ENCODE results near the gene ZNF286A. TPM values are rescaled to one million over a fixed set of nuclear protein-coding genes. Genes with fewer than 3 reads are reported as not detected.
A peak's percentile ranks its signal among the peaks of the same experiment; 100 is the strongest.
"Not testable (repeated sequence)": the region's sequence is repeated elsewhere in the genome, so short reads cannot be mapped to it uniquely, and the experiment has no call there.

The ZNF286A gene
- 19.4 and 27.0 TPM in 2 replicates for total RNA-seq (2022)
- Bru-seq, nascent RNA = percentile 69 among the genes with signal in this experiment
- percentile 94 among the genes with signal in this experiment for BruChase-seq, experiment 1, labeled RNA remaining after a 2-hour chase
- percentile 88 among the genes with signal in this experiment for BruChase-seq, experiment 2, labeled RNA remaining after a 6-hour chase
- long read RNA-seq, full-length matches to known transcripts = 3 of 5 reads
- long read RNA-seq, partial matches to known transcripts = 2 of 5 reads
- long read RNA-seq, other reads (novel, unspliced or antisense) = 0 of 5 reads

- H3K4me3 Mint-ChIP-seq (ENCODE audit: unreplicated experiment) = peak within 1 kb of the TSS; percentile 86
- peak within 1 kb of the TSS; percentile 37 for H3K4me3 ChIP-seq (ENCODE audit: low read depth, low read length)
- H3K36me3 ChIP-seq (ENCODE audit: control insufficient read depth, insufficient read depth, low read length); CTCF ChIA-PET; H3K4me1 ChIP-seq; BruUV-seq (replicated peaks); H3K36me3 Mint-ChIP-seq (ENCODE audit: insufficient read depth, unreplicated experiment); H3K27me3 Mint-ChIP-seq (ENCODE audit: insufficient read depth, unreplicated experiment); H3K27me3 ChIP-seq (replicated peaks; ENCODE audit: control insufficient read depth, insufficient read depth, low read length); H3K4me1 Mint-ChIP-seq (ENCODE audit: low read depth, unreplicated experiment); H3K9me3 ChIP-seq; H3K9me3 Mint-ChIP-seq (ENCODE audit: unreplicated experiment): not testable (repeated sequence)
- peak; percentile 97 to 99 for DNase-seq
- POLR2A ChIA-PET = interaction anchor here (0.5 to 0.7 kb wide), 3 partner anchors 40 to 48 kb away, joined by 3 to 5 read pairs (median 4); no protein-coding TSS in a partner anchor
- H3K27ac Mint-ChIP-seq (ENCODE audit: unreplicated experiment) = peak within 1 kb of the TSS; percentile 88
- intact Hi-C loops (cut with micrococcal nuclease; ENCODE audit: unreplicated experiment) = loop anchor here (5.0 kb wide), 1 partner anchor 42 kb away; no protein-coding TSS in a partner anchor
Observed at GRCh38 chr17:15699413-15699924, at the start of gene ZNF286A. TSS of gene ZNF286A (plus strand) at chr17:15699752. CDS start at chr17:15700330, 578 bp downstream.

GRCh38 chr17:15649861-15650421 lies 49.6 kb upstream of the ZNF286A start:
- Histone ChIP-seq H3K9me3 (no peaks in the 10 kb centered on the region), H3K4me1 (peaks cover 10% of the 10 kb centered on the region), H3K4me3 (ENCODE audit: low read depth, low read length) (peak overlapping the region; percentile 14), H3K27me3 (replicated peaks; ENCODE audit: control insufficient read depth, insufficient read depth, low read length) (no peaks in the 10 kb centered on the region), H3K36me3 (ENCODE audit: control insufficient read depth, insufficient read depth, low read length) (no peaks in the 10 kb centered on the region)
- Mint-ChIP-seq H3K4me1 (ENCODE audit: low read depth, unreplicated experiment) (peaks cover 19% of the 10 kb centered on the region), H3K27me3 (ENCODE audit: insufficient read depth, unreplicated experiment) (no peaks in the 10 kb centered on the region), H3K27ac (ENCODE audit: unreplicated experiment) (no peak overlapping the region), H3K36me3 (ENCODE audit: insufficient read depth, unreplicated experiment) (no peaks in the 10 kb centered on the region), H3K4me3 (ENCODE audit: unreplicated experiment) (peak overlapping the region; percentile 78), H3K9me3 (ENCODE audit: unreplicated experiment) (no peaks in the 10 kb centered on the region)
- no TSS peak for BruUV-seq (replicated peaks)
- intact Hi-C loops (cut with micrococcal nuclease; ENCODE audit: unreplicated experiment) = no loop called here
- CTCF ChIA-PET = no interaction called here
- POLR2A ChIA-PET = no interaction called here
- no peak for TF ChIP-seq CTCF (IDR thresholded peaks at IDR 0.05; ENCODE audit: insufficient read depth in 1 of 2, low read depth in 1 of 2, low read length in 1 of 2, severe bottlenecking in 1 of 2, unreplicated experiment in 1 of 2)
- DNase-seq = no peak

GRCh38 chr17:15650741-15651582 lies 48.6 kb upstream of the ZNF286A start:
- H3K4me1 ChIP-seq = peaks cover 20% of the 10 kb centered on the region
- peak overlapping the region; percentile 40 for H3K4me3 ChIP-seq (ENCODE audit: low read depth, low read length)
- H3K36me3 ChIP-seq (ENCODE audit: control insufficient read depth, insufficient read depth, low read length) = no peaks in the 10 kb centered on the region
- Mint-ChIP-seq H3K4me1 (ENCODE audit: low read depth, unreplicated experiment) (peaks cover 17% of the 10 kb centered on the region), H3K36me3 (ENCODE audit: insufficient read depth, unreplicated experiment) (no peaks in the 10 kb centered on the region), H3K4me3 (ENCODE audit: unreplicated experiment) (peak overlapping the region; percentile 78), H3K27me3 (ENCODE audit: insufficient read depth, unreplicated experiment) (no peaks in the 10 kb centered on the region), H3K27ac (ENCODE audit: unreplicated experiment) (peak overlapping the region; percentile 70), H3K9me3 (ENCODE audit: unreplicated experiment) (no peaks in the 10 kb centered on the region)
- no peak for TF ChIP-seq CTCF (IDR thresholded peaks at IDR 0.05; ENCODE audit: insufficient read depth in 1 of 2, low read depth in 1 of 2, low read length in 1 of 2, severe bottlenecking in 1 of 2, unreplicated experiment in 1 of 2)
- ChIA-PET POLR2A (interaction anchor here (0.7 kb wide), 2 partner anchors 48 to 416 kb away, joined by 3 to 4 read pairs; no protein-coding TSS in a partner anchor), CTCF (interaction anchor here (0.6 kb wide), 1 partner anchor 293 kb away, joined by 3 read pairs; no protein-coding TSS in a partner anchor)
- H3K9me3 ChIP-seq = no peaks in the 10 kb centered on the region
- intact Hi-C loops (cut with micrococcal nuclease; ENCODE audit: unreplicated experiment) = no loop called here
- no TSS peak for BruUV-seq (replicated peaks)
- peak in 1 of 2 experiments; percentile 23 for DNase-seq
- H3K27me3 ChIP-seq (replicated peaks; ENCODE audit: control insufficient read depth, insufficient read depth, low read length) = no peaks in the 10 kb centered on the region

Data from Caco-2 (cell line).